Neural crest cell (in vitro differentiated cells): ENCODE results near the gene LCT. TPM values are rescaled to one million over a fixed set of nuclear protein-coding genes. Genes with fewer than 3 reads are reported as not detected.
A peak's percentile ranks its signal among the peaks of the same experiment; 100 is the strongest.

ENCODE experiments used
- DNase-seq: peaks from one replicate; pipeline ENCODE4 v3.0.0; 2021; ENCODE audit warnings: low read depth, mixed read lengths, low spot score
- H3K27ac Mint-ChIP-seq: one replicate; pipeline ENCODE4 v1.8.0; 2021; ENCODE audit warnings: mild to moderate bottlenecking, mixed read lengths; ENCODE audit not compliant: unreplicated experiment
- H3K27me3 Mint-ChIP-seq: 2 replicates; pipeline ENCODE4 v1.8.0; 2021; ENCODE audit warnings: low read depth, mild to moderate bottlenecking, mixed read lengths
- H3K36me3 Mint-ChIP-seq: 2 replicates; pipeline ENCODE4 v1.8.0; 2021; ENCODE audit warnings: low read depth, mild to moderate bottlenecking, mixed read lengths
- H3K4me1 Mint-ChIP-seq: 2 replicates; pipeline ENCODE4 v1.8.0; 2021; ENCODE audit warnings: mixed read lengths
- H3K4me3 Mint-ChIP-seq: one replicate; pipeline ENCODE4 v1.8.0; 2021; ENCODE audit warnings: mild to moderate bottlenecking, mixed read lengths
- H3K9me3 Mint-ChIP-seq: 2 replicates; pipeline ENCODE4 v1.8.0; 2021; ENCODE audit warnings: mixed read lengths
- CTCF ChIP-seq: fragments of 200-600 bp; sonication (generic); conservative IDR thresholded peaks from 2 replicates; pipeline ENCODE4 v1.5.0; 2021; ENCODE audit warnings: antibody characterized with exemption, mild to moderate bottlenecking
- total RNA-seq: library from RNA; stranded (reverse); gene quantifications from 2 replicates; pipeline ENCODE4 v1.2.1, GENCODE V29; 2021

The LCT gene
- total RNA-seq, 1 donor from 2014 or later: 0.19 TPM

DNA sequence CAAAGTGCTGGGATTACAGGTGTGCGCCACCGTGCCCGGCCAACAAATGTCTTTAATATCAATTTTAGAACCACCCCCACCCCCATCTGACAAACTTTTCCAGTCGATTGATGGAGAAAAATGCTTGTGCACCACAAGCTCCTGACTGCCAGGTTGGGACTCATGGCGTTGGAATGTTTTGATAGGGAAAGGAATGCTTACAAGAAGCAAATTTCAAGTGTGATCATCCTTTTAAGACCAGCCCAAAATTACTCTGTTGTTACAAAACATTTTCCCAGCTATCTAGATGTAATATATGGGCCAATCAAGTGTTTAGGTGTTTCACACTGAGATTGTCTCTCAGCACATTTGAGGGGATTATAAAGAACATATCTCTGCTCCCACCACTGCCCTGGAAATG lies 50.2 kb downstream of the LCT start:
- no peak for DNase-seq
- TF ChIP-seq CTCF: no peak
- H3K36me3 Mint-ChIP-seq: peaks cover 34% of the 10 kb centered on the region
- H3K27ac Mint-ChIP-seq: no peak overlapping the region
- peaks cover 4% of the 10 kb centered on the region for H3K9me3 Mint-ChIP-seq
- H3K27me3 Mint-ChIP-seq: no peaks in the 10 kb centered on the region
- H3K4me1 Mint-ChIP-seq: no peaks in the 10 kb centered on the region
- H3K4me3 Mint-ChIP-seq: no peak overlapping the region

GRCh38 chr2:135785032-135785431 lies 52.0 kb downstream of the LCT start:
- Mint-ChIP-seq H3K27me3 (no peaks in the 10 kb centered on the region), H3K36me3 (peaks cover 34% of the 10 kb centered on the region), H3K4me1 (no peaks in the 10 kb centered on the region), H3K4me3 (no peak overlapping the region), H3K27ac (no peak overlapping the region), H3K9me3 (peaks cover 4% of the 10 kb centered on the region)
- DNase-seq: no peak
- TF ChIP-seq CTCF: peak; percentile 50

- H3K27me3 Mint-ChIP-seq: no peaks in the 10 kb centered on the region
- peaks cover 4% of the 10 kb centered on the region for H3K9me3 Mint-ChIP-seq
- DNase-seq: no peak
- no peak overlapping the region for H3K4me3 Mint-ChIP-seq
- H3K4me1 Mint-ChIP-seq: no peaks in the 10 kb centered on the region
- no peak for TF ChIP-seq CTCF
- H3K36me3 Mint-ChIP-seq: peaks cover 34% of the 10 kb centered on the region
- H3K27ac Mint-ChIP-seq: no peak overlapping the region
These were observed 53.5 kb downstream of the LCT start for GRCh38 chr2:135783439-135783838.

GRCh38 chr2:135782231-135782630 lies 54.8 kb downstream of the LCT start:
- H3K9me3 Mint-ChIP-seq: peaks cover 4% of the 10 kb centered on the region
- H3K27ac Mint-ChIP-seq: no peak overlapping the region
- no peaks in the 10 kb centered on the region for H3K4me1 Mint-ChIP-seq
- TF ChIP-seq CTCF: no peak
- H3K36me3 Mint-ChIP-seq: peaks cover 34% of the 10 kb centered on the region
- H3K4me3 Mint-ChIP-seq: no peak overlapping the region
- H3K27me3 Mint-ChIP-seq: no peaks in the 10 kb centered on the region
- DNase-seq: no peak

- Mint-ChIP-seq H3K4me3 (no peak overlapping the region), H3K9me3 (peaks cover 6% of the 10 kb centered on the region), H3K36me3 (peaks cover 23% of the 10 kb centered on the region), H3K27ac (no peak overlapping the region), H3K4me1 (no peaks in the 10 kb centered on the region), H3K27me3 (no peaks in the 10 kb centered on the region)
- no peak for DNase-seq
- no peak for TF ChIP-seq CTCF
These were observed 60.6 kb downstream of the LCT start for GRCh38 chr2:135776367-135776766.

GRCh38 chr2:135775420-135775819 lies 61.6 kb downstream of the LCT start:
- H3K9me3 Mint-ChIP-seq: peaks cover 6% of the 10 kb centered on the region
- H3K27ac Mint-ChIP-seq: peak overlapping the region; percentile 57
- H3K27me3 Mint-ChIP-seq: no peaks in the 10 kb centered on the region
- H3K36me3 Mint-ChIP-seq: peaks cover 24% of the 10 kb centered on the region
- no peak for DNase-seq
- no peak overlapping the region for H3K4me3 Mint-ChIP-seq
- TF ChIP-seq CTCF: no peak
- H3K4me1 Mint-ChIP-seq: no peaks in the 10 kb centered on the region
